ENCODE measurements around the gene RALGPS1.

DNA sequence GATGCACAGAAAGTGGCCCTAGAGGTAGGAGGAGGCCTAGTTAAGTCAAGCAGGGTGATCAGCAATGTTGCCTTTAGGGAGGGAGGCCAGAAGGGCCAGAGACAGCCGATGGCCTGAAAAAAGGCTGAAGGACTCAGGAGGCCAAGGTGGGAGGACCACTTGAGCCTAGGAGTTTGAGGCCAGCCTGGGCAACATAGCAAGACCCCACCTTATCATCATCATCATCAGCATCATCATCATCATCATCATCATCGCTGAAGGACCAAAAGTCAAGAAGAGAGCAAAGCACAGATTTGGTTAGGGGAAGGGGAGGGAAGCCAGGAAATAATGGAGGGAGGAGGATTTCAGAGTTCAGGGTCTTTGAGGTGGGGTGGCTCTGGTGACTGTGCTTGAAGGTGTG, 74.3 kb downstream of the RALGPS1 start:
- TF ChIP-seq POLR2A (IDR thresholded peaks at IDR 0.05) = no peak
- TF ChIP-seq, protein P1, sequence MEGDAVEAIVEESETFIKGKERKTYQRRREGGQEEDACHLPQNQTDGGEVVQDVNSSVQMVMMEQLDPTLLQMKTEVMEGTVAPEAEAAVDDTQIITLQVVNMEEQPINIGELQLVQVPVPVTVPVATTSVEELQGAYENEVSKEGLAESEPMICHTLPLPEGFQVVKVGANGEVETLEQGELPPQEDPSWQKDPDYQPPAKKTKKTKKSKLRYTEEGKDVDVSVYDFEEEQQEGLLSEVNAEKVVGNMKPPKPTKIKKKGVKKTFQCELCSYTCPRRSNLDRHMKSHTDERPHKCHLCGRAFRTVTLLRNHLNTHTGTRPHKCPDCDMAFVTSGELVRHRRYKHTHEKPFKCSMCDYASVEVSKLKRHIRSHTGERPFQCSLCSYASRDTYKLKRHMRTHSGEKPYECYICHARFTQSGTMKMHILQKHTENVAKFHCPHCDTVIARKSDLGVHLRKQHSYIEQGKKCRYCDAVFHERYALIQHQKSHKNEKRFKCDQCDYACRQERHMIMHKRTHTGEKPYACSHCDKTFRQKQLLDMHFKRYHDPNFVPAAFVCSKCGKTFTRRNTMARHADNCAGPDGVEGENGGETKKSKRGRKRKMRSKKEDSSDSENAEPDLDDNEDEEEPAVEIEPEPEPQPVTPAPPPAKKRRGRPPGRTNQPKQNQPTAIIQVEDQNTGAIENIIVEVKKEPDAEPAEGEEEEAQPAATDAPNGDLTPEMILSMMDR (IDR thresholded peaks at IDR 0.05) = no peak
